OCI-LY7 (cell line): ENCODE data around the gene ITSN1. TPM values are rescaled to one million over a fixed set of nuclear protein-coding genes. Genes with fewer than 3 reads are reported as not detected.

Experiments
- BruUV-seq: library from RNA; stranded (reverse); fragments of 400-500 nt; replicated peaks from 2 replicates; lab custom pipeline; 2021; lab: Mats Ljungman, UMichigan
- CTCF ChIA-PET: fragments of 300-600 bp; sonication (Branson Sonifier 250); formaldehyde crosslinking; loops from one replicate; lab custom pipeline; 2022; ENCODE audit warnings: antibody characterized with exemption; ENCODE audit not compliant: unreplicated experiment; lab: Charles Lee
- POLR2A ChIA-PET: fragments of 300-600 bp; sonication (Branson Sonifier 250); formaldehyde crosslinking; loops from one replicate; lab custom pipeline; 2022; ENCODE audit warnings: antibody characterized with exemption; lab: Charles Lee
- DNase-seq: peaks from one replicate; pipeline ENCODE4 v3.0.0-alpha.2; 2015; ENCODE audit warnings: low spot score
- H2AFZ ChIP-seq: fragments of 200-600 bp; sonication (generic), shearing (Covaris generic); 2 replicates; pipeline ENCODE4 v1.6.1; 2014; ENCODE audit warnings: mild to moderate bottlenecking, antibody characterized with exemption, low read length, moderate library complexity
- H3K27ac ChIP-seq: fragments of 200-600 bp; sonication (generic); 2 replicates; pipeline ENCODE4 v1.5.1; 2014; ENCODE audit warnings: mixed run types, low read depth, mild to moderate bottlenecking, moderate library complexity, low read length, inconsistent platforms; ENCODE audit not compliant: poor library complexity, severe bottlenecking
- H3K36me3 ChIP-seq: fragments of 200-600 bp; sonication (generic); 2 replicates; pipeline ENCODE4 v1.6.1; 2014; ENCODE audit warnings: mild to moderate bottlenecking, antibody characterized with exemption, low read length, moderate library complexity, mixed read lengths; ENCODE audit not compliant: insufficient read depth
- H3K4me1 ChIP-seq: fragments of 200-600 bp; sonication (generic); 2 replicates; pipeline ENCODE4 v1.5.1; 2014; ENCODE audit warnings: mild to moderate bottlenecking, low read length; ENCODE audit not compliant: insufficient read depth, poor library complexity, severe bottlenecking
- H3K4me2 ChIP-seq: fragments of 200-600 bp; sonication (generic); 2 replicates; pipeline ENCODE4 v1.6.1; 2014; ENCODE audit warnings: mild to moderate bottlenecking, low read length
- H3K4me3 ChIP-seq: fragments of 200-600 bp; sonication (generic); 2 replicates; pipeline ENCODE4 v1.5.1; 2014; ENCODE audit warnings: mild to moderate bottlenecking, low read depth, low read length; ENCODE audit not compliant: poor library complexity, severe bottlenecking
- H3K79me2 ChIP-seq: fragments of 200-600 bp; sonication (generic); 2 replicates; pipeline ENCODE4 v1.6.1; 2016; ENCODE audit warnings: low read depth, mild to moderate bottlenecking, low read length, moderate library complexity, mixed read lengths; ENCODE audit not compliant: insufficient read depth
- H3K9me2 ChIP-seq: fragments of 200-600 bp; sonication (generic); 2 replicates; pipeline ENCODE4 v1.6.1; 2016; ENCODE audit warnings: mild to moderate bottlenecking, low read length, mixed read lengths; ENCODE audit not compliant: insufficient read depth
- H3K9me3 ChIP-seq: fragments of 200-600 bp; sonication (generic); 2 replicates; pipeline ENCODE4 v1.6.1; 2014; ENCODE audit warnings: mild to moderate bottlenecking, mixed run types, low read length, mixed read lengths
- H4K20me1 ChIP-seq: fragments of 200-600 bp; sonication (generic); 2 replicates; pipeline ENCODE4 v1.6.1; 2014; ENCODE audit warnings: mild to moderate bottlenecking, antibody characterized with exemption, low read length, moderate library complexity, mixed read lengths; ENCODE audit not compliant: insufficient read depth
- CTCF ChIP-seq: fragments of 200-600 bp; sonication (generic); conservative IDR thresholded peaks from 2 replicates; pipeline ENCODE4 v1.5.1; 2014; ENCODE audit warnings: mild to moderate bottlenecking, antibody characterized with exemption, low read length, moderate library complexity, mixed read lengths
- EZH2phosphoT487 ChIP-seq: fragments of 200-600 bp; sonication (generic); IDR thresholded peaks from 2 replicates; pipeline ENCODE4 v1.6.1; 2018; ENCODE audit warnings: low read depth, borderline replicate concordance, mild to moderate bottlenecking, mixed run types, antibody characterized with exemption, low read length, moderate library complexity, mixed read lengths
- intact Hi-C: fragments of 100-400 bp; cut with micrococcal nuclease; formaldehyde crosslinking; loops from one replicate; pipeline ENCODE4 v1.10.0; 2022; ENCODE audit not compliant: unreplicated experiment
- total RNA-seq, 2 experiments: library from RNA; depleted of rRNA in 1 of 2; stranded (reverse); fragments of >200 nt in 1 of 2; shearing (Covaris generic) in 1 of 2; gene quantifications; 2 replicates each; pipeline ENCODE4 v1.2.3, GENCODE V29; 2014 to 2022

Gene ITSN1
- total RNA-seq, 2 experiments from 2014 or later: 0.60 to 5.9 TPM

GRCh38 chr21:33947451-33948095 is 305.3 kb downstream of the ITSN1 start:
- POLR2A ChIA-PET: interaction anchor here (0.6 to 2.2 kb wide), 5 partner anchors 8 to 409 kb away, joined by 3 to 11 read pairs (median 4); no protein-coding TSS in a partner anchor
- peak overlapping the region; percentile 21 for H3K4me3 ChIP-seq
- H2AFZ ChIP-seq: peak overlapping the region; percentile 99

GRCh38 chr21:33948096-33948950 is 306.0 kb downstream of the ITSN1 start:
- intact Hi-C loops: no loop called here
- Histone ChIP-seq H3K9me3 (no peaks in the 10 kb centered on the region), H3K9me2 (no peaks in the 10 kb centered on the region), H3K79me2 (no peaks in the 10 kb centered on the region), H3K4me3 (peak overlapping the region; percentile 21), H3K4me2 (peak overlapping the region; percentile 57), H2AFZ (peak overlapping the region; percentile 99), H3K36me3 (no peaks in the 10 kb centered on the region), H3K27ac (peak overlapping the region; percentile 66), H4K20me1 (no peaks in the 10 kb centered on the region), H3K4me1 (peaks cover 41% of the 10 kb centered on the region)
- DNase-seq: peak; percentile 84
- CTCF ChIA-PET: interaction anchor here (0.6 to 1.9 kb wide), 2 partner anchors 24 to 69 kb away, joined by 4 to 11 read pairs; no protein-coding TSS in a partner anchor
- no peak; the same call in 1 of the 2 replicates for TF ChIP-seq CTCF
- no peak for TF ChIP-seq EZH2phosphoT487
- no TSS peak for BruUV-seq
- POLR2A ChIA-PET: interaction anchor here (0.6 to 2.2 kb wide), 12 partner anchors 9 to 824 kb away, joined by 3 to 11 read pairs (median 4); no protein-coding TSS in a partner anchor

More at GRCh38 chr21:33947451-33948095, 305.3 kb downstream of the ITSN1 start:
- Histone ChIP-seq H3K4me1 (peaks cover 41% of the 10 kb centered on the region), H3K27ac (peak overlapping the region; percentile 66), H3K4me2 (peak overlapping the region; percentile 57), H3K9me3 (no peaks in the 10 kb centered on the region), H3K9me2 (no peaks in the 10 kb centered on the region), H3K79me2 (no peaks in the 10 kb centered on the region), H3K36me3 (no peaks in the 10 kb centered on the region), H4K20me1 (no peaks in the 10 kb centered on the region)
- CTCF ChIA-PET: interaction anchor here (1.9 kb wide), 1 partner anchor 23 kb away, joined by 11 read pairs; no protein-coding TSS in a partner anchor
- BruUV-seq: no TSS peak
- intact Hi-C loops: no loop called here
- DNase-seq: peak; percentile 30
- no peak for TF ChIP-seq EZH2phosphoT487
- TF ChIP-seq CTCF: no peak; the same call in 1 of the 2 replicates
